Glomerular visceral epithelial cell (primary cell): Measurements from ENCODE around the gene ANXA11.

ENCODE experiments used
- DNase-seq: peaks from one replicate; pipeline ENCODE4 v3.0.0-alpha.2; 2016; ENCODE audit errors: extremely low spot score

ANXA11 gene

GRCh38 chr10:80166581-80167470, 38.5 kb downstream of the ANXA11 start:
- no peak for DNase-seq

- DNase-seq, result no peak
Observed at GRCh38 chr10:80165173-80165572, 40.2 kb downstream of the ANXA11 start.

DNA sequence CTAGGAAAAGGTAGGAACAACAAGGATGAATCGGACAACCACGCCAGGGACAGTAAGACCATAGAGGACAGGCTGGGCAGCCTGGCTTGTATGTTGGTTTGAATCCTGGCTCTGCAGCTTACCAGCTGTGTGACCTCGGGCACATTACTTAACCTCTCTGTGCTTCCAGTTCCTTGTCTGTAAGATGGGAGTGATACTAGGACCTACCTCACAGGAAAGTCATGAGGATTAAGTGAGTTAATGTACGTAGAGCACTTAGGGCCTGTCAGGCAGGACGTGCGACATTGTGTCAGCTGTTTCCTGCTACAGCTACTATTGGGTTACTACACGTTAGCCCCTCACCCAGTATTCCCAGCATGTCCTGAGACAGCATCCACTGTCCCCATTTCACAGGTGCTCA, 40.7 kb downstream of the ANXA11 start:
- DNase-seq, result no peak

- peak; percentile 45 for DNase-seq
Observed at GRCh38 chr10:80163741-80164341, 41.5 kb downstream of the ANXA11 start.

- no peak for DNase-seq
Observed at GRCh38 chr10:80161321-80162083, 43.8 kb downstream of the ANXA11 start.

GRCh38 chr10:80160361-80161320, 44.7 kb downstream of the ANXA11 start:
- DNase-seq, result no peak

- DNase-seq, result no peak
Observed at GRCh38 chr10:80159166-80159873, 46.0 kb downstream of the ANXA11 start.

DNA sequence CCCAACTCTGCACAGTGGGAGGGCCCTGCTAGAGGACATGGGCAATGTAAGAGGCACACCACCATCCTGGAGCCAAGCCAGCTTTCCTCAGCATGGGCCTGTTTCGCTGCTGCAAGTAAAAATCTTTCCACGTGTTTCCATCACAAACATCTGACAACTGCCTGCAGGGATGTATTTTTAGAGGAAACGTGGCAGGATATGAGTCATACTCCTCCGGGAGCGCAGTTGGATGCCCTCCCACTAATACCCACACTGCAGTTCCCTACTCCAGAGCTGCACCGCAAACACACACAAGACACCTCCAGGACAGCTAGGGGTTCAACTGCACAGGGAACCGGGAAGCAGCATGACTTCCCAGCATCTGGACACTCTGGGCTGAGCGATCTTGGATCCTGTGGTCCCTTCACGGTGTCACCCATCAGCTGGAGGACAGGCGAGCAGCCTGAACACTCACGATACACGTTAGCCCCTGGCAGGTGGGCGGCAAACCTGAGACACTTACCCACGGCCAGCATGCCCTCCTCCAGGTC, 46.7 kb downstream of the ANXA11 start:
- peak; percentile 97 for DNase-seq

DNA sequence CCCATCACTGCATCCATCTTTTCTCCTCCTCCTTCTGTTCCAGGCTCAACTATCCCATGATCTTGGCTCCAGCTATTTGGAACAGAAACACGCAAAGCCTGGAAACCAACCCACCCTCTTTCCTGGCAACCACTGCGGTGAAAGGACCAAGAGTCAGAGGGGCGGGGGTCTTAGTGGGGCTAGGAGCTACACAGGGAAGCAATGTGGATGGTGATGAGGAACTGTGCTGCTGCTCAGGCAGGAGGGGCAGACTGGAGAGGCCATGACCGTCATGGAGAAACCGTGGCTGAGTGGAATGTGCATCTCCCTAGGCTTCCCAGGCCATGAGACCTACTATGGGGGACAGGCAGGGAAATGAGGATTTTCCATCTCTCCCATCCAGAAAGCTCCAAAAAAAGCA, 47.2 kb downstream of the ANXA11 start:
- DNase-seq, result no peak

- DNase-seq, result no peak
Observed at GRCh38 chr10:80157561-80157960, 47.8 kb downstream of the ANXA11 start.

GRCh38 chr10:80156216-80156615, 49.1 kb downstream of the ANXA11 start:
- no peak for DNase-seq

- DNase-seq, result no peak
Observed at GRCh38 chr10:80155696-80156215, 49.6 kb downstream of the ANXA11 start.

GRCh38 chr10:80154978-80155695, 50.2 kb downstream of the ANXA11 start:
- DNase-seq, result no peak

- no peak for DNase-seq
Observed at GRCh38 chr10:80154626-80154977, 50.7 kb downstream of the ANXA11 start.

- DNase-seq, result no peak
Observed at GRCh38 chr10:80153460-80153859, 51.9 kb downstream of the ANXA11 start.

- no peak for DNase-seq
Observed at GRCh38 chr10:80152820-80153219, 52.5 kb downstream of the ANXA11 start.

DNA sequence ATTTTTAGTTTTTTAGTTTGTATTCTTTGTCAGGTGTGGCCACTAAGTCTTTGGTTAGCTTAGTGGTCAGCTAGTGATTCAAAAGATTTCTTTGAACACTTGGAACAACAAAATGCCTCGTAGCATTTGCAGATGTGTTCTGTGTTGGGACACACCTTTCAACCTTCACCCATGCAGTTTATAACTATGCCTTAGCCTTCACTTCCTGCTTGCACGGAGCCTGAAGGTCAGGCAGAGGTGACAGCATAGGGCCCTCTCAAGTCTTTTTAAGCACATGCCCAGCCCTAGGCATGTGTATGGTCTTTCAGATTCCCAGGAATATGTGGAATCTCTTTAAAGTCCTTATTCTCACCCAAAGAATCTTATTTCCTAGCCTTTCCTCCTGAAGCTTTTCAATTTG, 55.2 kb downstream of the ANXA11 start:
- no peak for DNase-seq

- no peak for DNase-seq
Observed at GRCh38 chr10:80149123-80149522, 56.2 kb downstream of the ANXA11 start.

DNA sequence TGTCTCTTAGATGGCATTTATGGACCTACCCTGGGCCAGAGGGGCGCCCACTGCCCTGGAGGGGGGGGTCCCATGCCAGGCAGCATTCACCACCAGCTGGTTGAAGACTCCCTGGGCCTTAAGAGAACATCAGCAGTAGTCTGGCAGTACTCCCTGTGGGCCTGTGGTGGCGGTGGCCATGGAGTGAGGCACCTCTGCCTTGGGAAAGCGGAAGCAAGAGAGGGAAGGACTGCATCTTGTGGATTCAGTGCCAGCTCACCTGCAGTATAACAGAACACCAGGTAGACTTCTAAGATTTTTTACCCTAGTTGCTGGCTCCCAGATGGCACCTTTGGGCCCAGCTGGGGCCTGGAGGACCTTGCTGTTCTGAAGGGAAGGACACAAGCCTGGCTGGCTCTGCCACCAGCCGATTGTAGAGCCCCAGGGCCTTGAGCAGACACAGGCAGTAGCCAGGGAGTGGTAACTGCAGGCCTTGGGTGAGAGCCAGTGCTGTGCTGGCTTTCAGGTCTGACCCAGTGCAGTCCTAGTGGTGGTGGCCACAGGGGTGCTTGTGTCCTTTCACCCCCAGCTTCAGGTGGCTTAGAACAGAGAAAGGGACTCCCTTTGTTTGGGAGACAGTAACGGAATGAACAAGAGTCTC, 57.1 kb downstream of the ANXA11 start:
- DNase-seq, result no peak
